GM10248 (cell line): ENCODE data around the gene NR2F1-AS1.

Experiments
- CTCF ChIA-PET: fragments of 300-600 bp; sonication (Branson Sonifier 250); formaldehyde crosslinking; extraction: SDS; loops from one replicate; lab custom pipeline; 2021; ENCODE audit warnings: antibody characterized with exemption; lab: Yijun Ruan, JAX
- POLR2A ChIA-PET: fragments of 350-650 bp; sonication (Branson Sonifier 250); formaldehyde crosslinking; extraction: SDS; loops from one replicate; lab custom pipeline; 2020; ENCODE audit warnings: antibody characterized with exemption; lab: Yijun Ruan, JAX
- DNase-seq: peaks from one replicate; pipeline ENCODE4 v3.0.0; 2012; ENCODE audit errors: extremely low spot score
- TF ChIP-seq, protein P1 (sequence below): IDR thresholded peaks from 2 replicates; pipeline ENCODE4 v1.5.1; 2012; ENCODE audit warnings: mild to moderate bottlenecking, low read depth; ENCODE audit errors: extremely low read depth, missing control alignments, control extremely low read depth

The NR2F1-AS1 gene

DNA sequence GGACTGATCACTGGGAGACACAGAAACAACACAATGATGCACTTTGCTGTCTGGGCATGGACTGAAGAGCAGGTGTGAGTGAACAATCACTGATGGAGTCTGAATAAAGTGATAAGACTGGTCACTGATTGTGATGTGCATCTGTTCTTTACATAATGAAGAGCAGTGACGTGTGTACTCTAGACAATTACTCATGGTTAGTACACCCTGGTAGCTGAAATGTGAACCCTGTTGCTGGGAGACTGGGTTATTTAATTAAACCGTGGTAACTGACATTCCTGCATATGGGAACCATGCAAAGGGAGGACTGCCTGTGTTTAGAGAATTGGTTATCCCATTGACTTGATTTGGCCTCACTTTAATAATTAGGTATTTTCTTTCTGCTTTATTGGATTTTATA, 202.9 kb downstream of the NR2F1-AS1 start:
- POLR2A ChIA-PET: no interaction called here
- DNase-seq: no peak
- TF ChIP-seq, protein P1, sequence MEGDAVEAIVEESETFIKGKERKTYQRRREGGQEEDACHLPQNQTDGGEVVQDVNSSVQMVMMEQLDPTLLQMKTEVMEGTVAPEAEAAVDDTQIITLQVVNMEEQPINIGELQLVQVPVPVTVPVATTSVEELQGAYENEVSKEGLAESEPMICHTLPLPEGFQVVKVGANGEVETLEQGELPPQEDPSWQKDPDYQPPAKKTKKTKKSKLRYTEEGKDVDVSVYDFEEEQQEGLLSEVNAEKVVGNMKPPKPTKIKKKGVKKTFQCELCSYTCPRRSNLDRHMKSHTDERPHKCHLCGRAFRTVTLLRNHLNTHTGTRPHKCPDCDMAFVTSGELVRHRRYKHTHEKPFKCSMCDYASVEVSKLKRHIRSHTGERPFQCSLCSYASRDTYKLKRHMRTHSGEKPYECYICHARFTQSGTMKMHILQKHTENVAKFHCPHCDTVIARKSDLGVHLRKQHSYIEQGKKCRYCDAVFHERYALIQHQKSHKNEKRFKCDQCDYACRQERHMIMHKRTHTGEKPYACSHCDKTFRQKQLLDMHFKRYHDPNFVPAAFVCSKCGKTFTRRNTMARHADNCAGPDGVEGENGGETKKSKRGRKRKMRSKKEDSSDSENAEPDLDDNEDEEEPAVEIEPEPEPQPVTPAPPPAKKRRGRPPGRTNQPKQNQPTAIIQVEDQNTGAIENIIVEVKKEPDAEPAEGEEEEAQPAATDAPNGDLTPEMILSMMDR: no peak
- CTCF ChIA-PET: interaction anchor here (2.3 kb wide), 1 partner anchor 13 kb away, joined by 7 read pairs; no protein-coding TSS in a partner anchor

DNA sequence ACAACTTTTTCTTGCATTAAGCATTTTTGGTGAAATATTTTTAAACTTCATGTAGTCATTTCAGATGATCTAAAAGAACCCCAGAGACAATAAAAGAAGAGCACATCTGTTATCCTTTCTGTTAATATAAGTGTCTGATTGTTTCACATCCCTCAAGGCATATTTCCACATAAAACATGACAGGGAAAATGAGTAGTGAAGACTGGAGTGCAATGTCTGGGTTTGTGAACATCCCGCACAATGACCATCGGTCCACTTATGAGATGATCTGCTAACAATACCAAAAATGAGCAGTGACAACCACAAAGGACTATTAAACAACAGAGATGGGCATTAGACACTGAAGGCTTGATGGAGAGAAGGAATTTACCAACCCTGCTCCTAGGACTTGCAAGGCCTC, 209.1 kb downstream of the NR2F1-AS1 start:
- CTCF ChIA-PET: no interaction called here
- no peak for DNase-seq
- TF ChIP-seq, protein P1: no peak
- POLR2A ChIA-PET: no interaction called here

DNA sequence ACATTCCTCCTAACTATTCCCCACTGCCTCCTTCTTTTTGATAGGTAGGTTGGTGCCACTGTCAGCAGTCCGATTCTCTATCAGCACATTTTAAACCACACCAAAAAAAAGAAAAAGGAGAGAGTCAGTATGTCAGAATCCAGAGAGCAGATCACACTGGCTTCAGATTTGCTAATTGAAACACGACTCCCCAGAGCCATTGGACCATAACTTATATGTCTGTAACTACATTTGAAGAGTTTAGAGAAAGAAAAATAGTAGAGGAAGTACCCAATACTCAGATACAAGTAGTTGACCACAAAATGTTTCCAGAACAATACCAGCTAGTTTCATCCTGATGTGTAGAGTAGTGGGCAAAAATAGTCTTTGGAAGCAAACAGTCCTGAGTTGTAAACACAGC, 216.6 kb downstream of the NR2F1-AS1 start:
- TF ChIP-seq, protein P1: no peak
- no peak for DNase-seq
- POLR2A ChIA-PET: no interaction called here
- CTCF ChIA-PET: interaction anchor here (1.6 to 2.0 kb wide), 3 partner anchors 8 to 17 kb away, joined by 5 to 7 read pairs (median 5); no protein-coding TSS in a partner anchor

DNA sequence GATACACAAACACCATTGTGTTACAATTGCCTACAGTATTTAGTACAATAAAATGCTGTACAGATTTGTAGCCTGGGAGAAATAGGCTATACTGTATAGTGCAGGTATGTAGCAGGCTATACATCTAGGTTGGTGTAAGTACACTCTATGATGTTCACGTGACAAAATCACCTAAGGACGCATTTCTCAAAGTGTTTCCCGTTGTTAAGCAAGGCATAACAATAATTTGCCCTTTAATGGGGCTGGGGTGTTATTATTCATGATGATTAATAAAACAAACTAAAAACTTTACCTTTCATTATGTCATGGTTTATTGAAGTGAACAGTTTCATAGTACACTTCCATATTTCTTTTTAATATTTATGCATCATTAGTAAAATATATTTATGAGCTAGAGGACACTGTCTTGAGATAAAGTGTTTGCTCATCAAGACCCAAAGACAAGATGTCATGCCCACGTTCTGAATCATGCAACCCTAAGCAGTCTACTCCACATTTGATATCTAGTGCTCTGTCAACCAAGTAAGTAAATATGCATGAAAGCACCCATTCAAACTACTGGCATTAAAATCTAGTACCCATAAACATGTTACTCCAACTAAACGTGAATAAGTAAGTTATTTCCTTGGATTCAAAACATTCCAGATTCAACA, 220.5 kb downstream of the NR2F1-AS1 start:
- no peak for DNase-seq
- CTCF ChIA-PET: interaction anchor here (0.9 to 1.0 kb wide), 2 partner anchors 10 to 13 kb away, joined by 3 to 5 read pairs; no protein-coding TSS in a partner anchor
- POLR2A ChIA-PET: no interaction called here
- TF ChIP-seq, protein P1: no peak

DNA sequence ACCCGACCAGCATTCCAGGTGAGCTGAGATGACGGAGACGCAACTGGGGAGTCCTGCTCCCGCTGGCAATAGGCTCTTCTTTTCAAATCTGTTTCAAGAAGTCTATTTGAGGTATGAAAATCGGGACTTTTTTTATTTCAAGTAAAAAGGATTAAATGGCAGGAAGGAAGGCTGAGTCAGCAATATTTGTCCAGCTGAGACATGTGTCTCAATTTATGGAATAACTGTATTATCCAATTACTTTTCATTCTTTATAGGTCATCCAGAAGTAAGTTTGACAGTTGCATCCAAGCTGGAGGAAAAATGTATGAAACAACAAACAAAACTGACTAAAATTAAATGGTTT, 221.1 kb downstream of the NR2F1-AS1 start:
- DNase-seq: no peak
- ChIA-PET CTCF (interaction anchor here (0.9 kb wide), 1 partner anchor 20 kb away, joined by 3 read pairs; no protein-coding TSS in a partner anchor), POLR2A (no interaction called here)
- TF ChIP-seq, protein P1: no peak
